OCI-LY3 (cell line): Measurements from ENCODE around the gene MAPT.

Experiments
- EZH2phosphoT487 ChIP-seq: fragments of 200-600 bp; shearing (Covaris generic); IDR thresholded peaks from 2 replicates; pipeline ENCODE4 v1.6.1; 2018; ENCODE audit warnings: antibody characterized with exemption, mixed run types, low read depth
- TF ChIP-seq, protein P1 (sequence below): fragments of 200-600, 300-600 bp; sonication (generic); IDR thresholded peaks from 2 replicates; pipeline ENCODE4 v1.5.1; 2014; ENCODE audit warnings: antibody characterized with exemption, low read length, low read depth

DNA sequence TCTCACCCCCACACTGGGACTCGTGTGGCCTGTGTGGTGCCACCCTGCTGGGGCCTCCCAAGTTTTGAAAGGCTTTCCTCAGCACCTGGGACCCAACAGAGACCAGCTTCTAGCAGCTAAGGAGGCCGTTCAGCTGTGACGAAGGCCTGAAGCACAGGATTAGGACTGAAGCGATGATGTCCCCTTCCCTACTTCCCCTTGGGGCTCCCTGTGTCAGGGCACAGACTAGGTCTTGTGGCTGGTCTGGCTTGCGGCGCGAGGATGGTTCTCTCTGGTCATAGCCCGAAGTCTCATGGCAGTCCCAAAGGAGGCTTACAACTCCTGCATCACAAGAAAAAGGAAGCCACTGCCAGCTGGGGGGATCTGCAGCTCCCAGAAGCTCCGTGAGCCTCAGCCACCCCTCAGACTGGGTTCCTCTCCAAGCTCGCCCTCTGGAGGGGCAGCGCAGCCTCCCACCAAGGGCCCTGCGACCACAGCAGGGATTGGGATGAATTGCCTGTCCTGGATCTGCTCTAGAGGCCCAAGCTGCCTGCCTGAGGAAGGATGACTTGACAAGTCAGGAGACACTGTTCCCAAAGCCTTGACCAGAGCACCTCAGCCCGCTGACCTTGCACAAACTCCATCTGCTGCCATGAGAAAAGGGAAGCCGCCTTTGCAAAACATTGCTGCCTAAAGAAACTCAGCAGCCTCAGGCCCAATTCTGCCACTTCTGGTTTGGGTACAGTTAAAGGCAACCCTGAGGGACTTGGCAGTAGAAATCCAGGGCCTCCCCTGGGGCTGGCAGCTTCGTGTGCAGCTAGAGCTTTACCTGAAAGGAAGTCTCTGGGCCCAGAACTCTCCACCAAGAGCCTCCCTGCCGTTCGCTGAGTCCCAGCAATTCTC, 132.1 kb downstream of the MAPT start:
- TF ChIP-seq, protein P1, sequence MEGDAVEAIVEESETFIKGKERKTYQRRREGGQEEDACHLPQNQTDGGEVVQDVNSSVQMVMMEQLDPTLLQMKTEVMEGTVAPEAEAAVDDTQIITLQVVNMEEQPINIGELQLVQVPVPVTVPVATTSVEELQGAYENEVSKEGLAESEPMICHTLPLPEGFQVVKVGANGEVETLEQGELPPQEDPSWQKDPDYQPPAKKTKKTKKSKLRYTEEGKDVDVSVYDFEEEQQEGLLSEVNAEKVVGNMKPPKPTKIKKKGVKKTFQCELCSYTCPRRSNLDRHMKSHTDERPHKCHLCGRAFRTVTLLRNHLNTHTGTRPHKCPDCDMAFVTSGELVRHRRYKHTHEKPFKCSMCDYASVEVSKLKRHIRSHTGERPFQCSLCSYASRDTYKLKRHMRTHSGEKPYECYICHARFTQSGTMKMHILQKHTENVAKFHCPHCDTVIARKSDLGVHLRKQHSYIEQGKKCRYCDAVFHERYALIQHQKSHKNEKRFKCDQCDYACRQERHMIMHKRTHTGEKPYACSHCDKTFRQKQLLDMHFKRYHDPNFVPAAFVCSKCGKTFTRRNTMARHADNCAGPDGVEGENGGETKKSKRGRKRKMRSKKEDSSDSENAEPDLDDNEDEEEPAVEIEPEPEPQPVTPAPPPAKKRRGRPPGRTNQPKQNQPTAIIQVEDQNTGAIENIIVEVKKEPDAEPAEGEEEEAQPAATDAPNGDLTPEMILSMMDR = no peak
- no peak for TF ChIP-seq EZH2phosphoT487
